Thyroid gland (tissue), 4 donors: ENCODE results near the gene DPP4.

Experiments used
- POLR2A ChIP-seq, 2 donors: fragments of 450-650 bp; IDR thresholded peaks; one replicate each; pipeline ENCODE4 v1.6.1; 2017; ENCODE audit warnings: antibody characterized with exemption in 2 of 2, mild to moderate bottlenecking in 2 of 2, moderate library complexity in 1 of 2
- TF ChIP-seq, protein P1 (sequence below), 6 experiments: fragments of 200-600 bp in 3 of 6; fragments of 450-650 bp in 3 of 6; sonication (generic) in 3 of 6; IDR thresholded peaks; one replicate each; pipeline ENCODE4 v1.5.1; 2016 to 2019; ENCODE audit warnings: antibody characterized with exemption in 6 of 6, mild to moderate bottlenecking in 2 of 6, inconsistent platforms in 1 of 6, moderate library complexity in 1 of 6

DNA sequence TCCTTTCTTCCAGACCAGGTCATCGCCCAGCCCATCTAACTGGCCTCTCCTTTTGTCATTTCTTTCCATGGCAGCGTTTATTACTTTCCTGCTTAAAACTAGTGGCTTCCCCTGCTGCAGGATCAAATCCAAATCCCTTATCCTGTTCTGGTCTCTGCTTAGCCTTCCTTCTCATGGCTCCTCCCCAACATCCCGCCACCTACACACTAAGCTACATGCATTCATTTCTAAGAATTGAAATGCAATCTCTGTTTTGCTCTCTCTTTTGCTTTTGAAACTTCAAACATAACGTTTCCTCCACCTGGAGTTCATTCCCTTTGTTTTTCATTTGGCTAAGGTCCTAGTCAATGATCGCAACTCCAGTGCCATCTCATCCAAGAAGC lies 18.0 kb upstream of the DPP4 start:
- TF ChIP-seq, protein P1, sequence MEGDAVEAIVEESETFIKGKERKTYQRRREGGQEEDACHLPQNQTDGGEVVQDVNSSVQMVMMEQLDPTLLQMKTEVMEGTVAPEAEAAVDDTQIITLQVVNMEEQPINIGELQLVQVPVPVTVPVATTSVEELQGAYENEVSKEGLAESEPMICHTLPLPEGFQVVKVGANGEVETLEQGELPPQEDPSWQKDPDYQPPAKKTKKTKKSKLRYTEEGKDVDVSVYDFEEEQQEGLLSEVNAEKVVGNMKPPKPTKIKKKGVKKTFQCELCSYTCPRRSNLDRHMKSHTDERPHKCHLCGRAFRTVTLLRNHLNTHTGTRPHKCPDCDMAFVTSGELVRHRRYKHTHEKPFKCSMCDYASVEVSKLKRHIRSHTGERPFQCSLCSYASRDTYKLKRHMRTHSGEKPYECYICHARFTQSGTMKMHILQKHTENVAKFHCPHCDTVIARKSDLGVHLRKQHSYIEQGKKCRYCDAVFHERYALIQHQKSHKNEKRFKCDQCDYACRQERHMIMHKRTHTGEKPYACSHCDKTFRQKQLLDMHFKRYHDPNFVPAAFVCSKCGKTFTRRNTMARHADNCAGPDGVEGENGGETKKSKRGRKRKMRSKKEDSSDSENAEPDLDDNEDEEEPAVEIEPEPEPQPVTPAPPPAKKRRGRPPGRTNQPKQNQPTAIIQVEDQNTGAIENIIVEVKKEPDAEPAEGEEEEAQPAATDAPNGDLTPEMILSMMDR (IDR thresholded peaks at IDR 0.05), result no peak
- TF ChIP-seq POLR2A (IDR thresholded peaks at IDR 0.05), result no peak
